Measurements from ENCODE around the gene SCN9A. TPM values are rescaled to one million over a fixed set of nuclear protein-coding genes. Genes with fewer than 3 reads are reported as not detected.

Gene SCN9A
- total and polyA plus RNA-seq, 5 donors from 2014 or later: 0.57 TPM; not detected in 4

DNA sequence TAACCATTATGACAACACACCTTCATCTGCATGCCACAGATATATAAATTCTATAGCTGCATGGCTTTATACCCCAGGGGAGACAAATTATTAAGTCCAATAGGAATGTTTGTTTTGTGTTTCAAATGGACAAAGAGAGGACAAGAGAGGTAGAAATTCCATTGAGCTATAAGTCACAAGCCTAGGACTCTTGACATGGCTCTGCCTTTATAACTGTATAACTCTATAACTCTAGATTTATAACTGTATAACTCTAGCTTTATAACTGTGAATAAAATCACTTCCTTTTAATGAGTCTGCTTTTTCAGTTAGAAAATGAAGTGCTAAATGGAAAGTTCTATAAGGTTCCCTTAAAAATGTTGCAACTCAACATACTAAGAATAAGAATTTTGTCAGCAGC is 106.4 kb downstream of the SCN9A start:
- Histone ChIP-seq H3K27me3 (ENCODE audit: control insufficient read depth, insufficient read depth, low read length) (no peaks in the 10 kb centered on the region), H3K9me3 (ENCODE audit: control insufficient read depth in 2 of 2, low read length in 2 of 2) (no peaks in the 10 kb centered on the region), H3K36me3 (ENCODE audit: control insufficient read depth, insufficient read depth, low read length) (no peaks in the 10 kb centered on the region), H3K4me1 (ENCODE audit: control insufficient read depth, insufficient read depth, low read length, poor library complexity, severe bottlenecking) (no peaks in the 10 kb centered on the region), H3K4me3 (ENCODE audit: low read depth, low read length) (no peak overlapping the region), H3K27ac (ENCODE audit: insufficient read depth, low read length, poor library complexity, severe bottlenecking) (no peak overlapping the region)
- no peak overlapping the region for H3K4me3 Mint-ChIP-seq
- H3K27ac Mint-ChIP-seq: no peak overlapping the region
- no peaks in the 10 kb centered on the region for H3K4me1 Mint-ChIP-seq
- no peaks in the 10 kb centered on the region for H3K36me3 Mint-ChIP-seq
- DNase-seq: no peak
- H3K27me3 Mint-ChIP-seq: no peaks in the 10 kb centered on the region
- no peak for ATAC-seq (ENCODE audit: low read depth in 2 of 2)
- H3K9me3 Mint-ChIP-seq: peaks cover 0 to 8% (median 5%) of the 10 kb centered on the region in 7 donors

DNA sequence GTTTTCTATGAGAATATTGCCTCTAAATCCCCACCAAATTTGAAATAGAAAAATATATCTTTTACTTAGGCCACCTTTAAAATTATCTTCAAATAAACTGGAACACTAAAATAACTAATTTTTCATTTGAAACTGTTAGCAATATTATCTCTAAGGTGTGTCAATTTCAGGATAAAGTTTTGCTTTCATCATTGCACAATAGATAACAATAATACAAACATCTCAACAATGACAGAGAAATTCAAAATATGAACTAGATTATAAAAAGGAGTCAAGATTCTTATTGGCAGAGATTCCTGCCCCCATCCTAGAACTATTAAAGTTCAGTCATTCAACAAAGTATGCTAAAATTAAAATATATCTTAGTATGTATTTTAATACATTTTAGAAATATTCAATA is 117.9 kb downstream of the SCN9A start:
- H3K4me3 ChIP-seq (ENCODE audit: low read depth, low read length): no peak overlapping the region
- H3K9me3 ChIP-seq (ENCODE audit: control insufficient read depth in 2 of 2, low read length in 2 of 2): no peaks in the 10 kb centered on the region
- no peaks in the 10 kb centered on the region for H3K27me3 ChIP-seq (ENCODE audit: control insufficient read depth, insufficient read depth, low read length)
- Mint-ChIP-seq H3K36me3 (no peaks in the 10 kb centered on the region), H3K4me1 (no peaks in the 10 kb centered on the region), H3K27ac (no peak overlapping the region), H3K9me3 (peaks cover 0 to 2% (median 0%) of the 10 kb centered on the region in 7 donors), H3K4me3 (no peak overlapping the region), H3K27me3 (no peaks in the 10 kb centered on the region)
- H3K36me3 ChIP-seq (ENCODE audit: control insufficient read depth, insufficient read depth, low read length): no peaks in the 10 kb centered on the region
- ATAC-seq (ENCODE audit: low read depth in 2 of 2): no peak
- no peaks in the 10 kb centered on the region for H3K4me1 ChIP-seq (ENCODE audit: control insufficient read depth, insufficient read depth, low read length, poor library complexity, severe bottlenecking)
- no peak overlapping the region for H3K27ac ChIP-seq (ENCODE audit: insufficient read depth, low read length, poor library complexity, severe bottlenecking)
- DNase-seq: no peak

DNA sequence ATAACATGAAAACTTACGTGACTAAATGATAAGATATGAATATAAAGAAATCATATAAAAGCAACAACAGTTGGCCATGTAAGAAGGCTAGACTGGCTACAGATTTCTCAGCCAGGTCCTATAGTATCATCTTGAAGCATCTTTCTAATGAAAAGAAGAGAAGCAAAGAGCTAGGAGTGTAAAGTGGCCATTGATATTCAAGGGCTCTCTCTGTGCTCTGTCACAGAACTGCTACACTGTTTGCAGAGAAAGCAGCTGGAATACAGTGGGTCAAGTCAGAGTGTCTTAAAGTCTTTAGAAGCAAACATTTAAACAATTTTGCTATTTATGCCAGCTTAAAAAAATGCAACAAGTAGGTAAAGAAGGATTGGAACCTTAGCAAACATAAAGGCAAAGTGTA is 118.8 kb downstream of the SCN9A start:
- no peaks in the 10 kb centered on the region for H3K36me3 Mint-ChIP-seq
- Histone ChIP-seq H3K9me3 (ENCODE audit: control insufficient read depth in 2 of 2, low read length in 2 of 2) (no peaks in the 10 kb centered on the region), H3K4me3 (ENCODE audit: low read depth, low read length) (no peak overlapping the region), H3K27me3 (ENCODE audit: control insufficient read depth, insufficient read depth, low read length) (no peaks in the 10 kb centered on the region), H3K36me3 (ENCODE audit: control insufficient read depth, insufficient read depth, low read length) (no peaks in the 10 kb centered on the region), H3K4me1 (ENCODE audit: control insufficient read depth, insufficient read depth, low read length, poor library complexity, severe bottlenecking) (no peaks in the 10 kb centered on the region), H3K27ac (ENCODE audit: insufficient read depth, low read length, poor library complexity, severe bottlenecking) (no peak overlapping the region)
- peaks cover 0 to 1% (median 0%) of the 10 kb centered on the region in 7 donors for H3K9me3 Mint-ChIP-seq
- no peaks in the 10 kb centered on the region for H3K27me3 Mint-ChIP-seq
- H3K27ac Mint-ChIP-seq: no peak overlapping the region
- ATAC-seq (ENCODE audit: low read depth in 2 of 2) (no peak), DNase-seq (no peak)
- no peaks in the 10 kb centered on the region for H3K4me1 Mint-ChIP-seq
- no peak overlapping the region for H3K4me3 Mint-ChIP-seq

DNA sequence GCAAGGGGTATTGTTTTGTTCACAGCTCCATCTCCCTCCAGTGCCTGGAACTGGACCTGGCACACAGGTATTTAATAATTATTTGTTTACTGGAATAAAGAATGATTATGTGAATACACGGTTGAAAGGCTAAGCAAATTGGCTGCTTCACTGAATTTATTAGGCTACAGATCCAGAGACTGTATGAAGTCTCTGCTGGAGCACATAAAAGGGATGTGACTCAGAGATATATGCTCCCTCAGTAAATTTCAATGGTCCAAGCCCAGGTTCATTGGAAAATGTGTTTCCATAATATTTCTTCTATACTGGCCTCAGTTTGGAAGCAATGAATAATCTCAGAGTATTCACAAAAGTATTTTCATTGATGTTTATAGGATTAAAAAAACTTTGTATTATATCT is 126.4 kb downstream of the SCN9A start:
- ATAC-seq (ENCODE audit: low read depth in 2 of 2): no peak
- no peak for DNase-seq
- peaks cover 0 to 5% (median 0%) of the 10 kb centered on the region in 7 donors for H3K9me3 Mint-ChIP-seq
- no peak overlapping the region for H3K4me3 ChIP-seq (ENCODE audit: low read depth, low read length)
- H3K27ac ChIP-seq (ENCODE audit: insufficient read depth, low read length, poor library complexity, severe bottlenecking): no peak overlapping the region
- no peaks in the 10 kb centered on the region for H3K27me3 ChIP-seq (ENCODE audit: control insufficient read depth, insufficient read depth, low read length)
- H3K36me3 Mint-ChIP-seq: no peaks in the 10 kb centered on the region
- no peak overlapping the region for H3K27ac Mint-ChIP-seq
- H3K4me3 Mint-ChIP-seq: no peak overlapping the region
- no peaks in the 10 kb centered on the region for H3K27me3 Mint-ChIP-seq
- no peaks in the 10 kb centered on the region for H3K36me3 ChIP-seq (ENCODE audit: control insufficient read depth, insufficient read depth, low read length)
- H3K4me1 Mint-ChIP-seq: no peaks in the 10 kb centered on the region
- H3K9me3 ChIP-seq (ENCODE audit: control insufficient read depth in 2 of 2, low read length in 2 of 2): no peaks in the 10 kb centered on the region
- H3K4me1 ChIP-seq (ENCODE audit: control insufficient read depth, insufficient read depth, low read length, poor library complexity, severe bottlenecking): no peaks in the 10 kb centered on the region

DNA sequence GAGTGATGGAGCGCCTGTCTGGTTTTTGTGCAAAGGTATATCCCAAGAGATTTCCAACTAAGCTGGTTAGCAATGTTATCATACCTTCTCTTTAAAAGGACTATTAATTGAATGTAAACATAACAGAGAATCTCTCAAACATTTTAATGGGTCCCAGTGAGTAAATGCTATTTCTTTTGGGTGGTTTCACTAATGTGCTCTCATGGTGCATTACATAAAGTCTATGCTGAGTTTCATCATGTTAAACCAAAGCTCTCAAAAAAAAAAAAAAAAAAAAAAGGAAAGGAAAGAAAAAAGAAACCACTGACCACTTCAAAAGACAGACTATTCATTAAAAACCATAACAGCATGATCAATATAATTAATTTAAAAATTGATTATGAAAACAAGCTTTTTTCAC is 128.8 kb downstream of the SCN9A start:
- no peaks in the 10 kb centered on the region for H3K4me1 Mint-ChIP-seq
- no peak overlapping the region for H3K27ac ChIP-seq (ENCODE audit: insufficient read depth, low read length, poor library complexity, severe bottlenecking)
- ATAC-seq (ENCODE audit: low read depth in 2 of 2) (no peak), DNase-seq (no peak)
- H3K36me3 Mint-ChIP-seq: no peaks in the 10 kb centered on the region
- H3K27me3 ChIP-seq (ENCODE audit: control insufficient read depth, insufficient read depth, low read length): no peaks in the 10 kb centered on the region
- no peaks in the 10 kb centered on the region for H3K9me3 ChIP-seq (ENCODE audit: control insufficient read depth in 2 of 2, low read length in 2 of 2)
- H3K27ac Mint-ChIP-seq: no peak overlapping the region
- peaks cover 0 to 5% (median 0%) of the 10 kb centered on the region in 7 donors for H3K9me3 Mint-ChIP-seq
- H3K36me3 ChIP-seq (ENCODE audit: control insufficient read depth, insufficient read depth, low read length): no peaks in the 10 kb centered on the region
- H3K4me3 ChIP-seq (ENCODE audit: low read depth, low read length): no peak overlapping the region
- H3K4me1 ChIP-seq (ENCODE audit: control insufficient read depth, insufficient read depth, low read length, poor library complexity, severe bottlenecking): no peaks in the 10 kb centered on the region
- H3K27me3 Mint-ChIP-seq: no peaks in the 10 kb centered on the region
- no peak overlapping the region for H3K4me3 Mint-ChIP-seq

DNA sequence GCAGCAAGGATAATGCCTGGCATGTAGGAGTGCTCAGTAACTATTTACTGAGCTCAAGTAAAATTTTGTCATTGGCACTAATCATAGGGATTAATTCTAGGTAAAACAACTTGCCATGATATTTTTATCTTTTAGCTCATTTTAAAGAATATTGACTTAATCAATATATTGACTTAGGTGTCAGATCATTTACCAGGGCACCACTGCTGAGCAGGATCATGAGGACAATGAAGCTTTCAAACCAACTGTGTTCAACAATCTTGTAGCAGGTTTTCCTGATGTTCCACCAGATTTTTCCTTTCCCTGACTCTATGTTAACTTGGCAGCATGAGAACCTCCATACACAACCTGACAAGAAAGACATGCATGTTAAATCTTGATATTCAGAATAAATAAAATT is 133.4 kb downstream of the SCN9A start:
- no peaks in the 10 kb centered on the region for H3K4me1 Mint-ChIP-seq
- no peaks in the 10 kb centered on the region for H3K36me3 Mint-ChIP-seq
- Histone ChIP-seq H3K9me3 (ENCODE audit: control insufficient read depth in 2 of 2, low read length in 2 of 2) (no peaks in the 10 kb centered on the region), H3K4me3 (ENCODE audit: low read depth, low read length) (no peak overlapping the region), H3K27me3 (ENCODE audit: control insufficient read depth, insufficient read depth, low read length) (no peaks in the 10 kb centered on the region), H3K36me3 (ENCODE audit: control insufficient read depth, insufficient read depth, low read length) (no peaks in the 10 kb centered on the region), H3K4me1 (ENCODE audit: control insufficient read depth, insufficient read depth, low read length, poor library complexity, severe bottlenecking) (no peaks in the 10 kb centered on the region), H3K27ac (ENCODE audit: insufficient read depth, low read length, poor library complexity, severe bottlenecking) (no peak overlapping the region)
- ATAC-seq (ENCODE audit: low read depth in 2 of 2): no peak
- H3K27ac Mint-ChIP-seq: no peak overlapping the region
- no peaks in the 10 kb centered on the region for H3K27me3 Mint-ChIP-seq
- H3K4me3 Mint-ChIP-seq: no peak overlapping the region
- H3K9me3 Mint-ChIP-seq: peaks cover 0 to 5% (median 0%) of the 10 kb centered on the region in 7 donors
- no peak for DNase-seq

DNA sequence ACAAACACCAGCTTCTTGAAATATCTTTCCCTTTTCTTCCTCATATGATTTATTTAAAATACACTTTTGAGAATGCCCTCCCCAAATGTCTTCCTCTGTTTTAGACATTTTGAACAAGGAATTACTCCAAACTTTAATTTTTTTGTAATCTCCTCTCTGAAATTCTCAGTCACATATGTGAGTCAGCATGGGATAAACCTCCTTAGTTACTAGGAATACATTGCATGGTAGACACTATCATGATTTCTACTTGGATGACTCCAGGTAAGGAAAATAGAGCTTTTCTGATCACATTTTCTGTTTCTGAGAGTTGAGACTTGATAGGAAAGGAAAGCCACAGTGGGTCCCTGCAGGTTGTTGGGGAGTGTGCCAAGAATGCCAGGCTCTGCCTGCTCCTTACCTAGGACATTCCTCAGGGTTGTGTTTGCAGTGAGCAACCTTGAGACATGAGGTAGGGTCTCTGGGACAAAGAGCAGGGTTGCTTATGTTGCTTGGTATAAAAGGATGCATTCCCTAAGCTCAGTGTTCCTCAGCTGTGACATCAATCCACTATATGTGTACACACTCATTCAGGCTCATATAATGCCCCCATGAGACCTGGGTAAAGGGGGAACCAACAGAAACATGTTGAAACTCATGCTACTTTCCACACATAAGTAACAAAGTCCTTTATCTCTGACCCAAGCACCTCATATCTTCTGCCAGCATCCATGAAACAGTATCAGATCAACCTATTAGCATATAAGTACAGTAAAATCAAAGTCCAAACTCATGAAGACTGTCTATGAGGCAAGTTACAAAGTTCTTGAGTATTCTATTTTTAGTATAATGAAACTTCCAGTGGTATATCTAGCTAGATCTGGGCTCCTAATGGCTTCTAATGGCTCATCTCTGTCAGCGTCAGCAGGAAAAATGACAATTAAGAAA is 135.1 kb downstream of the SCN9A start:
- no peak for ATAC-seq (ENCODE audit: low read depth in 2 of 2)
- H3K36me3 Mint-ChIP-seq: no peaks in the 10 kb centered on the region

DNA sequence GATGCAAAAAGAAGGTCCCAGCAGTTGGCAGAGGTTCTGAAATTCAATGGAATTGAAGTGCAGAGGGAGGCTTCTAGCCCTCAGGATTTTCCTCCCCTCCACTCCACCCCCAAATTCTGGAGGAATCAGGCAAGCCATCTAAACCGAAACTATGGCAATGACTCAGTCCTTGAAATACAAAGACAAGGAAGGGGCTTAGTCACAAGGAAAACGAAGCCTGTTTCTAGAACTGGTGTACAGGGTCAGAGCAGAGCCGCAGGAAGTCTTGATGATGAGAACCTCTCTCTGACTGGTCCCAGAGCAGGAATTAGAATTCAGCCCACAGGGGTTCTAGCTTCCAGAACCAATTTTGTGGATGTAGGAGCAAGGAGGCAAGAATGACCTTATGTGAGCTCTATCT is 136.2 kb downstream of the SCN9A start:
- DNase-seq (no peak), ATAC-seq (ENCODE audit: low read depth in 2 of 2) (no peak)
- Histone ChIP-seq H3K36me3 (ENCODE audit: control insufficient read depth, insufficient read depth, low read length) (no peaks in the 10 kb centered on the region), H3K4me3 (ENCODE audit: low read depth, low read length) (no peak overlapping the region), H3K27me3 (ENCODE audit: control insufficient read depth, insufficient read depth, low read length) (no peaks in the 10 kb centered on the region), H3K9me3 (ENCODE audit: control insufficient read depth in 2 of 2, low read length in 2 of 2) (no peaks in the 10 kb centered on the region), H3K27ac (ENCODE audit: insufficient read depth, low read length, poor library complexity, severe bottlenecking) (no peak overlapping the region), H3K4me1 (ENCODE audit: control insufficient read depth, insufficient read depth, low read length, poor library complexity, severe bottlenecking) (no peaks in the 10 kb centered on the region)
- H3K27ac Mint-ChIP-seq: no peak overlapping the region
- H3K4me1 Mint-ChIP-seq: no peaks in the 10 kb centered on the region
- no peaks in the 10 kb centered on the region for H3K27me3 Mint-ChIP-seq
- no peak overlapping the region for H3K4me3 Mint-ChIP-seq
- no peaks in the 10 kb centered on the region for H3K36me3 Mint-ChIP-seq
- no peaks in the 10 kb centered on the region for H3K9me3 Mint-ChIP-seq

More for the DNA sequence above, 135.1 kb downstream of the SCN9A start:
- Histone ChIP-seq H3K36me3 (ENCODE audit: control insufficient read depth, insufficient read depth, low read length) (no peaks in the 10 kb centered on the region), H3K27me3 (ENCODE audit: control insufficient read depth, insufficient read depth, low read length) (no peaks in the 10 kb centered on the region), H3K9me3 (ENCODE audit: control insufficient read depth in 2 of 2, low read length in 2 of 2) (no peaks in the 10 kb centered on the region), H3K4me3 (ENCODE audit: low read depth, low read length) (no peak overlapping the region), H3K4me1 (ENCODE audit: control insufficient read depth, insufficient read depth, low read length, poor library complexity, severe bottlenecking) (no peaks in the 10 kb centered on the region), H3K27ac (ENCODE audit: insufficient read depth, low read length, poor library complexity, severe bottlenecking) (no peak overlapping the region)
- Mint-ChIP-seq H3K4me3 (no peak overlapping the region), H3K9me3 (no peaks in the 10 kb centered on the region), H3K27me3 (no peaks in the 10 kb centered on the region), H3K27ac (no peak overlapping the region), H3K4me1 (no peaks in the 10 kb centered on the region)
- DNase-seq: no peak

All from CD4-positive, CD25-positive, alpha-beta regulatory T cell (primary cell).